ENCODE results near the gene RASGRP1. TPM values are rescaled to one million over a fixed set of nuclear protein-coding genes. Genes with fewer than 3 reads are reported as not detected.

RASGRP1 gene
- total and polyA plus RNA-seq, 10 of the 15 experiments (the other 5 are each of a cell fraction or from before 2014, with no cell fraction given) = 5.6 to 234 (median 20.9) TPM

- TF ChIP-seq IKZF2 (IDR thresholded peaks at IDR 0.05) = no peak
- TF ChIP-seq NFIC (IDR thresholded peaks at IDR 0.05; ENCODE audit: low read depth, low read length) = no peak
- no peak for TF ChIP-seq MEF2A (IDR thresholded peaks at IDR 0.05; ENCODE audit: insufficient read depth, low read depth, low read length)
- no peak for TF ChIP-seq CEBPZ (IDR thresholded peaks at IDR 0.05; ENCODE audit: low read depth, low read length)
- TF ChIP-seq ZNF384 (IDR thresholded peaks at IDR 0.05; ENCODE audit: borderline replicate concordance, low read depth, low read length) = no peak
- TF ChIP-seq CHD1 (IDR thresholded peaks at IDR 0.05; ENCODE audit: low read depth, low read length) = no peak
- no peak for TF ChIP-seq YY1 (IDR thresholded peaks at IDR 0.05; ENCODE audit: low read depth, low read length)
- TF ChIP-seq DPF2 (IDR thresholded peaks at IDR 0.05) = no peak
Observed at GRCh38 chr15:38528294-38528693, 36.3 kb downstream of the RASGRP1 start (continued).

GRCh38 chr15:38526158-38526557 is 38.5 kb downstream of the RASGRP1 start:
- no peak for DNase-seq (ENCODE audit: low read depth, low spot score)
- H3K27ac ChIP-seq (ENCODE audit: control insufficient read depth, insufficient read depth) = no peak overlapping the region
- no TSS peak for BruUV-seq (replicated peaks)
- H3K9ac ChIP-seq (ENCODE audit: control insufficient read depth, insufficient read depth, low read length) = no peak overlapping the region
- ChIA-PET CTCF (no interaction called here), POLR2A (no interaction called here), SMC1A (ENCODE audit: uncharacterized antibody, unreplicated experiment) (interaction anchor here (1.5 kb wide), 1 partner anchor 163 kb away, joined by 5 read pairs; no protein-coding TSS in a partner anchor), RAD21 (ENCODE audit: unreplicated experiment) (interaction anchor here (3.7 kb wide), 1 partner anchor 157 kb away, joined by 12 read pairs; no protein-coding TSS in a partner anchor)
- WGBS (ENCODE audit: insufficient coverage, insufficient replicate concordance, low lambda C conversion rate, missing lambda C conversion rate) = 90% methylated on average over 2 of the region's 2 CpGs
- no peaks in the 10 kb centered on the region for H3K4me1 ChIP-seq (ENCODE audit: control insufficient read depth, insufficient read depth, low read length)
- no peak overlapping the region for H3K4me2 ChIP-seq (ENCODE audit: control insufficient read depth, insufficient read depth)
- H3K4me3 ChIP-seq = no peak overlapping the region
- H3K27me3 ChIP-seq (replicated peaks in 1 of 2; ENCODE audit: control insufficient read depth in 2 of 2, insufficient read depth in 2 of 2, low read length in 1 of 2) = no peaks in the 10 kb centered on the region
- peaks cover 3 to 5% of the 10 kb centered on the region in 2 experiments; a peak in 3 of 4 replicates for H3K36me3 ChIP-seq (ENCODE audit: control insufficient read depth in 2 of 2, insufficient read depth in 2 of 2, low read length in 1 of 2)
- H3K79me2 ChIP-seq (ENCODE audit: control insufficient read depth, insufficient read depth, low read length) = no peaks in the 10 kb centered on the region
- ATAC-seq = no peak
- H2AFZ ChIP-seq (ENCODE audit: control insufficient read depth, low read depth, low read length) = no peak overlapping the region
- in situ Hi-C loops (cut with MboI) (no loop called here), intact Hi-C loops (cut with micrococcal nuclease; ENCODE audit: unreplicated experiment) (no loop called here)
- H3K9me3 ChIP-seq (replicated peaks; ENCODE audit: control insufficient read depth, insufficient read depth, low read length) = no peaks in the 10 kb centered on the region
- no peak for FAIRE-seq
- H4K20me1 ChIP-seq (ENCODE audit: control insufficient read depth, insufficient read depth) = no peaks in the 10 kb centered on the region
- TF ChIP-seq CUX1 (IDR thresholded peaks at IDR 0.05; ENCODE audit: insufficient replicate concordance, low read depth, low read length) = no peak
- TF ChIP-seq USF2 (IDR thresholded peaks at IDR 0.05; ENCODE audit: borderline replicate concordance, low read depth, low read length) = no peak
- no peak for TF ChIP-seq GABPA (IDR thresholded peaks at IDR 0.05; ENCODE audit: low read depth)

Data from GM12878 (cell line).